Measurements from ENCODE around the gene CCDC177.

CCDC177 gene

GRCh38 chr14:69530095-69530494 is 44.6 kb downstream of the CCDC177 start:
- no peak for DNase-seq (ENCODE audit: low read depth, low spot score)

- DNase-seq (ENCODE audit: low read depth, low spot score) = no peak
Measured at GRCh38 chr14:69529563-69529962, 45.1 kb downstream of the CCDC177 start.

- no peak for DNase-seq (ENCODE audit: low read depth, low spot score)
Measured at GRCh38 chr14:69528930-69529329, 45.7 kb downstream of the CCDC177 start.

- DNase-seq (ENCODE audit: low read depth, low spot score) = no peak
Measured at GRCh38 chr14:69528143-69528542, 46.5 kb downstream of the CCDC177 start.

- DNase-seq (ENCODE audit: low read depth, low spot score) = no peak
Measured at GRCh38 chr14:69527635-69528034, 47.0 kb downstream of the CCDC177 start.

GRCh38 chr14:69525896-69526295 is 48.8 kb downstream of the CCDC177 start:
- DNase-seq (ENCODE audit: low read depth, low spot score) = no peak

- no peak for DNase-seq (ENCODE audit: low read depth, low spot score)
Measured at GRCh38 chr14:69522026-69522425, 52.6 kb downstream of the CCDC177 start.
